ENCODE data around the gene STING1. TPM values are rescaled to one million over a fixed set of nuclear protein-coding genes. Genes with fewer than 3 reads are reported as not detected.

The STING1 gene
- total and polyA plus RNA-seq, 2 of the 8 experiments (the other 6 are each of a cell fraction or from before 2014, with no cell fraction given) = 0.26 to 0.47 TPM

GRCh38 chr5:139524940-139525585 lies 42.5 kb upstream of the STING1 start:
- Histone ChIP-seq H3K4ac (replicated peaks; ENCODE audit: insufficient read length, low read depth, low read length) (no peak overlapping the region), H3K27me3 (replicated peaks in 1 of 4; ENCODE audit: control insufficient read depth in 3 of 4, extremely low read depth in 1 of 4, insufficient read depth in 3 of 4, low read length in 3 of 4) (no peaks in the 10 kb centered on the region), H3K36me3 (ENCODE audit: control insufficient read depth in 2 of 4, insufficient read depth in 4 of 4, low read length in 3 of 4) (no peaks in the 10 kb centered on the region), H3K27ac (ENCODE audit: low read depth, low read length) (no peak overlapping the region), H3K23me2 (ENCODE audit: low read depth, low read length) (peaks cover 2% of the 10 kb centered on the region; the same call in 1 of the 2 replicates), H2BK12ac (ENCODE audit: low read depth, low read length) (no peak overlapping the region), H3K18ac (ENCODE audit: extremely low read depth, low read length) (no peak overlapping the region; the same call in 1 of the 2 replicates), H3K14ac (ENCODE audit: insufficient read length) (no peak overlapping the region), H3K9ac (replicated peaks in 1 of 4; ENCODE audit: extremely low read depth in 1 of 4, low read depth in 3 of 4, low read length in 3 of 4) (no peak overlapping the region), H4K5ac (ENCODE audit: insufficient read length, low read depth, low read length) (no peak overlapping the region), H2BK120ac (replicated peaks; ENCODE audit: low read depth, low read length) (peak overlapping the region; percentile 19), H3K79me1 (ENCODE audit: low read depth, low read length) (no peaks in the 10 kb centered on the region), H2BK5ac (ENCODE audit: low read depth, low read length) (peak overlapping the region; percentile 36; the same call in 1 of the 2 replicates), H3K9me3 (ENCODE audit: insufficient read depth in 2 of 2, low read depth in 1 of 2, low read length in 1 of 2) (no peaks in the 10 kb centered on the region), H2BK15ac (ENCODE audit: low read length) (no peak overlapping the region), H3K79me2 (ENCODE audit: control insufficient read depth in 1 of 2, insufficient read depth in 2 of 2, low read length in 2 of 2) (no peaks in the 10 kb centered on the region), H4K8ac (ENCODE audit: extremely low read depth, insufficient read depth, low read length) (no peak overlapping the region), H2BK20ac (ENCODE audit: low read length) (no peak overlapping the region), H2AK5ac (ENCODE audit: low read depth, low read length) (no peak overlapping the region), H3K23ac (ENCODE audit: insufficient read length) (no peak overlapping the region), H3K4me3 (ENCODE audit: extremely low read depth in 1 of 4, insufficient read depth in 2 of 4, low read depth in 3 of 4, low read length in 4 of 4) (peak overlapping the region in 1 of 4 experiments; percentile 38; a peak in 1 of 8 replicates), H4K20me1 (replicated peaks in 1 of 2; ENCODE audit: control insufficient read depth in 1 of 2, insufficient read depth in 2 of 2, low read length in 2 of 2) (no peaks in the 10 kb centered on the region), H3K4me1 (replicated peaks in 1 of 4; ENCODE audit: control insufficient read depth in 3 of 4, insufficient read depth in 4 of 4, low read length in 3 of 4) (peaks cover 6 to 32% (median 28%) of the 10 kb centered on the region in 4 experiments; a peak in 6 of 7 replicates), H4K91ac (replicated peaks; ENCODE audit: insufficient read length, low read length) (no peak overlapping the region), H2AFZ (ENCODE audit: low read length) (no peak overlapping the region), H3K56ac (replicated peaks; ENCODE audit: insufficient read length, low read depth, low read length) (no peak overlapping the region), H3K4me2 (ENCODE audit: insufficient read depth in 1 of 2, low read depth in 2 of 2, low read length in 2 of 2) (peak overlapping the region; percentile 32 to 55; a peak in 3 of 4 replicates)
- CTCF ChIA-PET (ENCODE audit: partially characterized antibody) = interaction anchor here (0.7 to 17.5 kb wide), 11 partner anchors 10 to 244 kb away, joined by 3 to 319 read pairs (median 3); partner anchors contain the start of genes STING1 and UBE2D2
- POLR2A ChIA-PET (ENCODE audit: partially characterized antibody) = interaction anchor here (0.7 to 2.4 kb wide), 10 partner anchors 11 to 123 kb away, joined by 3 to 7 read pairs (median 4); partner anchors contain the start of genes DNAJC18, SPATA24 and UBE2D2
- no peak for DNase-seq (ENCODE audit: low read depth in 1 of 2, low spot score in 2 of 2)
- WGBS, 2 experiments (ENCODE audit: extremely low coverage in 1 of 2, insufficient coverage in 1 of 2, insufficient read length in 1 of 2, insufficient replicate concordance in 2 of 2, low coverage in 1 of 2, low lambda C conversion rate in 2 of 2, missing lambda C conversion rate in 1 of 2) = 41% methylated on average over 2 of the region's 2 CpGs; no CpG with 5 or more reads in 1 of the 2 experiments
- FAIRE-seq = no peak
- TF ChIP-seq MAFK (IDR thresholded peaks at IDR 0.05; ENCODE audit: low read depth, low read length) = 0 out of 2 replicates have a peak, but pooled peaks have one; percentile 12
- TF ChIP-seq SP1 (IDR thresholded peaks at IDR 0.05; ENCODE audit: low read depth, low read length) = no peak
